Measurements from ENCODE around the gene RUSF1.

- TF ChIP-seq CTCF (IDR thresholded peaks at IDR 0.05; ENCODE audit: borderline replicate concordance, extremely low read depth, low read length, poor library complexity, severe bottlenecking), result no peak
- no peak for TF ChIP-seq EZH2 (IDR thresholded peaks at IDR 0.05; ENCODE audit: borderline replicate concordance, low read depth, low read length, severe bottlenecking)
Observed at GRCh38 chr16:31493506-31494125, 14.6 kb downstream of the RUSF1 start.

All from DND-41 (cell line).